Endothelial cell of umbilical vein (primary cell): ENCODE data around the gene HDAC4. TPM values are rescaled to one million over a fixed set of nuclear protein-coding genes. Genes with fewer than 3 reads are reported as not detected.

ENCODE experiments used
- BruUV-seq: library from RNA; stranded (reverse); fragments of 400-500 nt; replicated peaks from 2 replicates; lab custom pipeline; 2021; lab: Mats Ljungman, UMichigan
- CTCF ChIA-PET: fragments of 300-600, 350-600 bp; sonication (Branson Sonifier 250); formaldehyde crosslinking; loops from one replicate; lab custom pipeline; 2021; ENCODE audit warnings: antibody characterized with exemption, inconsistent platforms; lab: Charles Lee
- POLR2A ChIA-PET: fragments of 300-600, 350-600 bp; sonication (Branson Sonifier 250); formaldehyde crosslinking; loops from one replicate; lab custom pipeline; 2021; ENCODE audit warnings: antibody characterized with exemption, inconsistent platforms; lab: Charles Lee
- DNase-seq: peaks from one replicate; pipeline ENCODE4 v3.0.0-alpha.2; 2011; ENCODE audit warnings: low read depth, low spot score
- FAIRE-seq: peaks from 2 replicates; lab custom pipeline; 2011; peaks lifted over from hg19 to GRCh38; lab: Jason Lieb, UNC
- H2AFZ ChIP-seq: 2 replicates; pipeline ENCODE4 v1.6.0; 2012; ENCODE audit warnings: low read depth, low read length, control low read depth, inconsistent platforms
- H3K27ac ChIP-seq: 2 replicates; pipeline ENCODE4 v1.5.1; 2011; ENCODE audit warnings: low read depth, mild to moderate bottlenecking, control low read depth, low read length, moderate library complexity; ENCODE audit not compliant: insufficient read depth
- H3K27me3 ChIP-seq, 2 experiments: 2 replicates each; pipeline versions ENCODE4 v1.6.0 to v1.6.1; 2011; ENCODE audit warnings: low read length in 2 of 2, mixed read lengths in 1 of 2; ENCODE audit not compliant: control insufficient read depth in 2 of 2, insufficient read depth in 2 of 2
- H3K36me3 ChIP-seq, 2 experiments: 2 replicates in 1 of 2; 3 replicates in 1 of 2; pipeline ENCODE4 v1.5.1; 2011; ENCODE audit warnings: low read length in 2 of 2, mild to moderate bottlenecking in 1 of 2, moderate library complexity in 1 of 2; ENCODE audit not compliant: control insufficient read depth in 2 of 2, insufficient read depth in 2 of 2; ENCODE audit errors: extremely low read depth in 1 of 2
- H3K4me1 ChIP-seq: 3 replicates; pipeline ENCODE4 v1.5.1; 2011; ENCODE audit warnings: mild to moderate bottlenecking, low read length; ENCODE audit not compliant: control insufficient read depth, insufficient read depth; ENCODE audit errors: extremely low read depth
- H3K4me2 ChIP-seq: 2 replicates; pipeline ENCODE4 v1.6.1; 2011; ENCODE audit warnings: low read length, control low read depth, mixed read lengths; ENCODE audit not compliant: insufficient read depth
- H3K4me3 ChIP-seq, 3 experiments: fragments of 200-600 bp in 1 of 3; sonication (generic), shearing (Covaris generic) in 1 of 3; replicated peaks in 1 of 3; 2 replicates each; pipeline ENCODE4 v1.5.1; 2011 to 2016; ENCODE audit warnings: control low read depth in 3 of 3, low read length in 3 of 3, mild to moderate bottlenecking in 2 of 3, inconsistent platforms in 1 of 3, low read depth in 1 of 3, moderate library complexity in 1 of 3; ENCODE audit not compliant: insufficient read depth in 1 of 3
- H3K79me2 ChIP-seq: 2 replicates; pipeline ENCODE4 v1.6.0; 2012; ENCODE audit warnings: low read length, inconsistent platforms; ENCODE audit not compliant: control insufficient read depth, insufficient read depth
- H3K9ac ChIP-seq: replicated peaks from 2 replicates; pipeline ENCODE3; 2011; ENCODE audit warnings: low read length, control low read depth; ENCODE audit not compliant: insufficient read depth; ENCODE audit errors: extremely low read depth
- H3K9me1 ChIP-seq: replicated peaks from 3 replicates; pipeline ENCODE4 v1.6.0; 2011; ENCODE audit warnings: mild to moderate bottlenecking, low read length; ENCODE audit not compliant: control insufficient read depth, insufficient read depth; ENCODE audit errors: extremely low read depth
- H3K9me3 ChIP-seq: replicated peaks from 2 replicates; pipeline ENCODE4 v1.5.1; 2012; ENCODE audit warnings: low read length, inconsistent platforms; ENCODE audit not compliant: control insufficient read depth, insufficient read depth
- H4K20me1 ChIP-seq: replicated peaks from 2 replicates; pipeline ENCODE3; 2011; ENCODE audit warnings: mild to moderate bottlenecking, low read length; ENCODE audit not compliant: control insufficient read depth, insufficient read depth; ENCODE audit errors: extremely low read depth
- EZH2 ChIP-seq: IDR thresholded peaks from 2 replicates; pipeline ENCODE4 v1.6.1; 2012; ENCODE audit warnings: borderline replicate concordance, low read depth, mild to moderate bottlenecking, moderate library complexity, low read length, inconsistent platforms; ENCODE audit not compliant: severe bottlenecking
- FOS ChIP-seq: IDR thresholded peaks from 2 replicates; pipeline ENCODE4 v1.6.1; 2011; ENCODE audit warnings: mild to moderate bottlenecking, low read length, moderate library complexity, borderline replicate concordance; ENCODE audit not compliant: insufficient read depth
- GATA2 ChIP-seq: IDR thresholded peaks from 2 replicates; pipeline ENCODE4 v1.7.0; 2011; ENCODE audit warnings: low read depth, mild to moderate bottlenecking, moderate library complexity, mixed read lengths, low read length; ENCODE audit not compliant: insufficient read length, insufficient read depth
- JUN ChIP-seq: IDR thresholded peaks from 2 replicates; pipeline ENCODE4 v1.6.1; 2011; ENCODE audit warnings: borderline replicate concordance, low read depth; ENCODE audit not compliant: insufficient read length, insufficient read depth
- MYC ChIP-seq: IDR thresholded peaks from one replicate; pipeline ENCODE4 v1.6.1; 2011; ENCODE audit warnings: mild to moderate bottlenecking, low read depth, low read length
- POLR2A ChIP-seq: IDR thresholded peaks from 2 replicates; pipeline ENCODE4 v1.6.1; 2012; ENCODE audit warnings: low read depth, mild to moderate bottlenecking, control low read depth, low read length
- POLR2AphosphoS5 ChIP-seq: IDR thresholded peaks from 2 replicates; pipeline ENCODE4 v1.6.1; 2012; ENCODE audit warnings: low read depth, mild to moderate bottlenecking, control low read depth, low read length, moderate library complexity; ENCODE audit not compliant: insufficient read depth
- dilution Hi-C: fragments of 300-500 bp; cut with MboI; formaldehyde crosslinking; loops from one replicate; pipeline ENCODE4 v1.15.0; 2019; ENCODE audit warnings: low sequenced_read_pairs; ENCODE audit not compliant: extremely low pct_ligation_motif_present
- intact Hi-C: fragments of 100-400 bp; cut with micrococcal nuclease; formaldehyde crosslinking; loops from one replicate; pipeline ENCODE4 v1.10.0; 2022
- polyA plus RNA-seq, 4 experiments: library from polyadenylated mRNA; depleted of rRNA in 3 of 4; stranded (reverse) in 3 of 4; unstranded in 1 of 4; fragments of >200 nt; gene quantifications; 2 replicates each; pipeline versions ENCODE4 v1.2.1 to v1.2.3, GENCODE V29; 2011 to 2012; ENCODE audit warnings: missing spikeins in 1 of 4
- total RNA-seq: library from RNA; stranded (reverse); gene quantifications from 2 replicates; pipeline ENCODE4 v1.2.3, GENCODE V29; 2021
- TF ChIP-seq, protein P1 (sequence below): IDR thresholded peaks from 2 replicates; pipeline ENCODE4 v1.6.1; 2011; ENCODE audit not compliant: insufficient read depth, insufficient read length
- TF ChIP-seq, protein P2 (sequence below), 2 donors: IDR thresholded peaks; 1 replicate in 1 of 2; 2 replicates in 1 of 2; pipeline ENCODE4 v1.5.1; 2011; ENCODE audit warnings: low read length in 2 of 2, mild to moderate bottlenecking in 2 of 2, moderate library complexity in 2 of 2, control low read depth in 1 of 2, inconsistent platforms in 1 of 2, low read depth in 1 of 2; ENCODE audit not compliant: insufficient read depth in 1 of 2; ENCODE audit errors: extremely low read depth in 1 of 2

The HDAC4 gene
- total and polyA plus RNA-seq, 2 donors (not counting 3 experiments of a cell fraction or from before 2014, with no cell fraction given), result 13.4 to 33.0 TPM

DNA sequence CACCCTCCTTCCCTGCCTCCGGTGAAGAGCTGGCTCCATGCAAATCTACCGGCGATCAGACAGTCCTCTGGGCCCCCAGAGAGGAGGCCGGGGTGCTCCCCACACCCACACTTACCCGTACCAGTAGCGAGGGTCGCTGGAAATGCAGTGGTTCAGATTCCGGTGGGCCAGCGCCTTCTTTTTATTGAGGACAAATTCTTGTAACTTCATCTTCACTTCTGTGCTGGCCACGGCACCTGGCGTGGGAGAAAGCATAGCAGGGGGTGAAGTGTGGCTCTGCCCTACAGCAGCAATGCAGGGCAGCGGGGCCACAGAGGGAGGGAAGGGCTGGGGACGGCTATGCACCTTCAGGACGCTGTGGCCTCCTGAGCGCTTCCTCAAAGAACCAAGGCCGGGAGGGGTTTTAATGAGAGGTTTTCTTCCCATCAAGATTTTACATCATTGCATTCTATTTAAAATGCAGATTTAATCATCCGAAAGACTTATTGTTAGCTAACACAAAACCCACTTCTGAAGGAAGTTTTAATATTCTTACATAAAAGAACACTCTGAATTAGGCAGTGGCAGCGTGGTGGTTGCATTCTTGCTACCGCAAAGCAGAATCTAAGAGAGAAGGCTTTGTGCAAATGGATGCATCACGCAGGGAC lies 237.0 kb downstream of the HDAC4 start:
- Histone ChIP-seq H3K27ac (no peak overlapping the region), H3K27me3 (no peaks in the 10 kb centered on the region), H3K4me3 (no peak overlapping the region), H3K9me1 (no peaks in the 10 kb centered on the region), H3K79me2 (no peaks in the 10 kb centered on the region), H3K4me1 (no peaks in the 10 kb centered on the region), H3K9me3 (no peaks in the 10 kb centered on the region), H2AFZ (no peak overlapping the region), H3K36me3 (peaks cover 0 to 4% of the 10 kb centered on the region in 2 experiments), H4K20me1 (no peaks in the 10 kb centered on the region), H3K4me2 (no peak overlapping the region), H3K9ac (no peak overlapping the region)
- no TSS peak for BruUV-seq
- FAIRE-seq (no peak), DNase-seq (no peak)
- dilution Hi-C loops, result no loop called here
- intact Hi-C loops, result no loop called here
- TF ChIP-seq POLR2A (no peak), FOS (no peak), EZH2 (no peak), GATA2 (no peak), JUN (no peak), MYC (no peak), POLR2AphosphoS5 (no peak)
- TF ChIP-seq, protein P1, sequence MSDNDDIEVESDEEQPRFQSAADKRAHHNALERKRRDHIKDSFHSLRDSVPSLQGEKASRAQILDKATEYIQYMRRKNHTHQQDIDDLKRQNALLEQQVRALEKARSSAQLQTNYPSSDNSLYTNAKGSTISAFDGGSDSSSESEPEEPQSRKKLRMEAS, result no peak
- TF ChIP-seq, protein P2, sequence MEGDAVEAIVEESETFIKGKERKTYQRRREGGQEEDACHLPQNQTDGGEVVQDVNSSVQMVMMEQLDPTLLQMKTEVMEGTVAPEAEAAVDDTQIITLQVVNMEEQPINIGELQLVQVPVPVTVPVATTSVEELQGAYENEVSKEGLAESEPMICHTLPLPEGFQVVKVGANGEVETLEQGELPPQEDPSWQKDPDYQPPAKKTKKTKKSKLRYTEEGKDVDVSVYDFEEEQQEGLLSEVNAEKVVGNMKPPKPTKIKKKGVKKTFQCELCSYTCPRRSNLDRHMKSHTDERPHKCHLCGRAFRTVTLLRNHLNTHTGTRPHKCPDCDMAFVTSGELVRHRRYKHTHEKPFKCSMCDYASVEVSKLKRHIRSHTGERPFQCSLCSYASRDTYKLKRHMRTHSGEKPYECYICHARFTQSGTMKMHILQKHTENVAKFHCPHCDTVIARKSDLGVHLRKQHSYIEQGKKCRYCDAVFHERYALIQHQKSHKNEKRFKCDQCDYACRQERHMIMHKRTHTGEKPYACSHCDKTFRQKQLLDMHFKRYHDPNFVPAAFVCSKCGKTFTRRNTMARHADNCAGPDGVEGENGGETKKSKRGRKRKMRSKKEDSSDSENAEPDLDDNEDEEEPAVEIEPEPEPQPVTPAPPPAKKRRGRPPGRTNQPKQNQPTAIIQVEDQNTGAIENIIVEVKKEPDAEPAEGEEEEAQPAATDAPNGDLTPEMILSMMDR (IDR thresholded peaks at IDR 0.05; ENCODE audit: extremely low read depth in 1 of 2, insufficient read depth in 1 of 2, low read depth in 1 of 2, low read length in 2 of 2), result no peak
- POLR2A ChIA-PET, result no interaction called here
- CTCF ChIA-PET, result no interaction called here
